WTC11 (cell line): Measurements from ENCODE around the gene FOXRED1. TPM values are rescaled to one million over a fixed set of nuclear protein-coding genes. Genes with fewer than 3 reads are reported as not detected.

Experiments
- ATAC-seq: fragments of 200-7000 bp; cut with Tn5 transposase; 2 replicates; pipeline ENCODE4 v1.10.0; 2021; ENCODE audit warnings: mild to moderate bottlenecking, moderate library complexity
- CTCF ChIA-PET: fragments of 300-600 bp; sonication (Branson Sonifier 250); formaldehyde crosslinking; loops from one replicate; lab custom pipeline; 2021; ENCODE audit warnings: antibody characterized with exemption; lab: Charles Lee
- POLR2A ChIA-PET: fragments of 350-600 bp; sonication (Branson Sonifier 250); formaldehyde crosslinking; loops from one replicate; lab custom pipeline; 2021; ENCODE audit warnings: antibody characterized with exemption; lab: Charles Lee
- DNase-seq: peaks from one replicate; pipeline ENCODE4 v3.0.0; 2021; ENCODE audit warnings: low spot score
- H3K27ac Mint-ChIP-seq: 2 replicates; pipeline ENCODE4 v1.8.0; 2021; ENCODE audit warnings: mixed read lengths
- H3K27me3 Mint-ChIP-seq: 2 replicates; pipeline ENCODE4 v1.8.0; 2021; ENCODE audit warnings: low read depth, mild to moderate bottlenecking, moderate library complexity, mixed read lengths
- H3K36me3 Mint-ChIP-seq: 2 replicates; pipeline ENCODE4 v1.8.0; 2021; ENCODE audit warnings: mixed read lengths
- H3K4me1 Mint-ChIP-seq: 2 replicates; pipeline ENCODE4 v1.8.0; 2022; ENCODE audit warnings: mixed read lengths
- H3K4me3 Mint-ChIP-seq: 2 replicates; pipeline ENCODE4 v1.8.0; 2021; ENCODE audit warnings: mild to moderate bottlenecking, moderate library complexity, mixed read lengths
- H3K9me3 Mint-ChIP-seq: 2 replicates; pipeline ENCODE4 v1.8.0; 2021; ENCODE audit warnings: mixed read lengths
- ESRRA ChIP-seq: sonication (generic); formaldehyde crosslinking; IDR thresholded peaks from 2 replicates; pipeline ENCODE4 v1.8.1; 2022; ENCODE audit warnings: mild to moderate bottlenecking, missing genetic modification reagents, borderline replicate concordance
- ETV6 ChIP-seq: sonication (generic); formaldehyde crosslinking; IDR thresholded peaks from 2 replicates; pipeline ENCODE4 v1.8.1; 2022; ENCODE audit warnings: mild to moderate bottlenecking, missing genetic modification reagents
- GTF2I ChIP-seq: fragments of 250-450 bp; sonication (Bioruptor Pico); conservative IDR thresholded peaks from 2 replicates; pipeline ENCODE4 v1.4.0; 2021; ENCODE audit warnings: mild to moderate bottlenecking
- HMGA2 ChIP-seq: fragments of 250-450 bp; sonication (Bioruptor Pico); IDR thresholded peaks from 2 replicates; pipeline ENCODE4 v1.4.0; 2021; ENCODE audit warnings: mild to moderate bottlenecking, moderate library complexity
- NFE2L1 ChIP-seq: sonication (generic); formaldehyde crosslinking; IDR thresholded peaks from 2 replicates; pipeline ENCODE4 v1.8.1; 2023; ENCODE audit warnings: missing genetic modification reagents
- NFYB ChIP-seq: sonication (generic); formaldehyde crosslinking; conservative IDR thresholded peaks from 2 replicates; pipeline ENCODE4 v1.8.0; 2022; ENCODE audit warnings: low read depth, missing genetic modification reagents
- RELA ChIP-seq: sonication (generic); formaldehyde crosslinking; IDR thresholded peaks from 2 replicates; pipeline ENCODE4 v1.8.1; 2022; ENCODE audit warnings: missing genetic modification reagents, mild to moderate bottlenecking, borderline replicate concordance
- TP53 ChIP-seq: sonication (generic); formaldehyde crosslinking; IDR thresholded peaks from 2 replicates; pipeline ENCODE4 v1.8.1; 2023; ENCODE audit warnings: mild to moderate bottlenecking, missing genetic modification reagents
- ZNF263 ChIP-seq: sonication (generic); formaldehyde crosslinking; IDR thresholded peaks from 2 replicates; pipeline ENCODE4 v1.8.1; 2022; ENCODE audit warnings: low read depth, mild to moderate bottlenecking, moderate library complexity, missing genetic modification reagents
- total RNA-seq: library from RNA; stranded (reverse); gene quantifications from 3 replicates; pipeline ENCODE4 v1.2.3, GENCODE V29; 2021
- TF ChIP-seq, protein P1 (sequence below): fragments of 250-450 bp; sonication (Bioruptor Pico); IDR thresholded peaks from 2 replicates; pipeline ENCODE4 v2.1.2; 2022; ENCODE audit warnings: mild to moderate bottlenecking, moderate library complexity
- TF ChIP-seq, protein P2 (sequence below): sonication (generic); formaldehyde crosslinking; IDR thresholded peaks from 2 replicates; pipeline ENCODE4 v1.8.0; 2022; ENCODE audit warnings: missing genetic modification reagents
- TF ChIP-seq, protein P3 (sequence below): sonication (generic); formaldehyde crosslinking; IDR thresholded peaks from 2 replicates; pipeline ENCODE4 v1.8.1; 2022; ENCODE audit warnings: missing genetic modification reagents, borderline replicate concordance
- TF ChIP-seq, protein P4 (sequence below): sonication (generic); formaldehyde crosslinking; IDR thresholded peaks from 2 replicates; pipeline ENCODE4 v1.8.0; 2023; ENCODE audit warnings: missing genetic modification reagents
- TF ChIP-seq, protein P5 (sequence below): fragments of 200-600 bp; IDR thresholded peaks from 2 replicates; pipeline ENCODE4 v1.8.0; 2022; ENCODE audit warnings: antibody characterized with exemption
- TF ChIP-seq, protein P6 (sequence below): sonication (generic); formaldehyde crosslinking; IDR thresholded peaks from 2 replicates; pipeline ENCODE4 v1.8.0; 2022; ENCODE audit warnings: mild to moderate bottlenecking, missing genetic modification reagents

The FOXRED1 gene
- total RNA-seq, 1 experiment from 2014 or later = 61.9 TPM

DNA sequence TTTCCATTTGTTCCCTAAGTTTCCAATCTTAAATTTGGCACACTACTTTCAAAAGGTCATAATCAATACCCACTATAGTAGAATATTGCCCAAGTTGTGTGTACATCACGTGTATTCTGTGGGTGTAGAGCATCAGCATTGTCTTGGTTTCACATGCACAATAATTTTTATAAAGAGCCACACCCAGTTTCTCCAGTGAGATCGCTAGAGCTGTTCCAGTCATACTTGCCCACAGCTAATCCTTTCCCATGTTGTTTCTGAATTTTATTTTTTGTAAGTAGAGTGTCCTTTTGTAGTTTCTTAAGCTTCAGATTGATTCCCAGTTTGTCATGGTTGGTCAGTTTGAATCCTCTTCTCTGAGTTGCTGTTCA, 43.7 kb upstream of the FOXRED1 start:
- ChIA-PET CTCF (no interaction called here), POLR2A (no interaction called here)
- TF ChIP-seq NFYB (CRISPR knock-in tag) = no peak
- TF ChIP-seq, protein P1, sequence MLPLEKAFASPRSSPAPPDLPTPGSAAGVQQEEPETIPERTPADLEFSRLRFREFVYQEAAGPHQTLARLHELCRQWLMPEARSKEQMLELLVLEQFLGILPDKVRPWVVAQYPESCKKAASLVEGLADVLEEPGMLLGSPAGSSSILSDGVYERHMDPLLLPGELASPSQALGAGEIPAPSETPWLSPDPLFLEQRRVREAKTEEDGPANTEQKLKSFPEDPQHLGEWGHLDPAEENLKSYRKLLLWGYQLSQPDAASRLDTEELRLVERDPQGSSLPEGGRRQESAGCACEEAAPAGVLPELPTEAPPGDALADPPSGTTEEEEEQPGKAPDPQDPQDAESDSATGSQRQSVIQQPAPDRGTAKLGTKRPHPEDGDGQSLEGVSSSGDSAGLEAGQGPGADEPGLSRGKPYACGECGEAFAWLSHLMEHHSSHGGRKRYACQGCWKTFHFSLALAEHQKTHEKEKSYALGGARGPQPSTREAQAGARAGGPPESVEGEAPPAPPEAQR (CRISPR knock-in tag) = no peak
- TF ChIP-seq, protein P2, sequence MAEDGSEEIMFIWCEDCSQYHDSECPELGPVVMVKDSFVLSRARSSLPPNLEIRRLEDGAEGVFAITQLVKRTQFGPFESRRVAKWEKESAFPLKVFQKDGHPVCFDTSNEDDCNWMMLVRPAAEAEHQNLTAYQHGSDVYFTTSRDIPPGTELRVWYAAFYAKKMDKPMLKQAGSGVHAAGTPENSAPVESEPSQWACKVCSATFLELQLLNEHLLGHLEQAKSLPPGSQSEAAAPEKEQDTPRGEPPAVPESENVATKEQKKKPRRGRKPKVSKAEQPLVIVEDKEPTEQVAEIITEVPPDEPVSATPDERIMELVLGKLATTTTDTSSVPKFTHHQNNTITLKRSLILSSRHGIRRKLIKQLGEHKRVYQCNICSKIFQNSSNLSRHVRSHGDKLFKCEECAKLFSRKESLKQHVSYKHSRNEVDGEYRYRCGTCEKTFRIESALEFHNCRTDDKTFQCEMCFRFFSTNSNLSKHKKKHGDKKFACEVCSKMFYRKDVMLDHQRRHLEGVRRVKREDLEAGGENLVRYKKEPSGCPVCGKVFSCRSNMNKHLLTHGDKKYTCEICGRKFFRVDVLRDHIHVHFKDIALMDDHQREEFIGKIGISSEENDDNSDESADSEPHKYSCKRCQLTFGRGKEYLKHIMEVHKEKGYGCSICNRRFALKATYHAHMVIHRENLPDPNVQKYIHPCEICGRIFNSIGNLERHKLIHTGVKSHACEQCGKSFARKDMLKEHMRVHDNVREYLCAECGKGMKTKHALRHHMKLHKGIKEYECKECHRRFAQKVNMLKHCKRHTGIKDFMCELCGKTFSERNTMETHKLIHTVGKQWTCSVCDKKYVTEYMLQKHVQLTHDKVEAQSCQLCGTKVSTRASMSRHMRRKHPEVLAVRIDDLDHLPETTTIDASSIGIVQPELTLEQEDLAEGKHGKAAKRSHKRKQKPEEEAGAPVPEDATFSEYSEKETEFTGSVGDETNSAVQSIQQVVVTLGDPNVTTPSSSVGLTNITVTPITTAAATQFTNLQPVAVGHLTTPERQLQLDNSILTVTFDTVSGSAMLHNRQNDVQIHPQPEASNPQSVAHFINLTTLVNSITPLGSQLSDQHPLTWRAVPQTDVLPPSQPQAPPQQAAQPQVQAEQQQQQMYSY (CRISPR knock-in tag) = no peak
- TF ChIP-seq, protein P3, sequence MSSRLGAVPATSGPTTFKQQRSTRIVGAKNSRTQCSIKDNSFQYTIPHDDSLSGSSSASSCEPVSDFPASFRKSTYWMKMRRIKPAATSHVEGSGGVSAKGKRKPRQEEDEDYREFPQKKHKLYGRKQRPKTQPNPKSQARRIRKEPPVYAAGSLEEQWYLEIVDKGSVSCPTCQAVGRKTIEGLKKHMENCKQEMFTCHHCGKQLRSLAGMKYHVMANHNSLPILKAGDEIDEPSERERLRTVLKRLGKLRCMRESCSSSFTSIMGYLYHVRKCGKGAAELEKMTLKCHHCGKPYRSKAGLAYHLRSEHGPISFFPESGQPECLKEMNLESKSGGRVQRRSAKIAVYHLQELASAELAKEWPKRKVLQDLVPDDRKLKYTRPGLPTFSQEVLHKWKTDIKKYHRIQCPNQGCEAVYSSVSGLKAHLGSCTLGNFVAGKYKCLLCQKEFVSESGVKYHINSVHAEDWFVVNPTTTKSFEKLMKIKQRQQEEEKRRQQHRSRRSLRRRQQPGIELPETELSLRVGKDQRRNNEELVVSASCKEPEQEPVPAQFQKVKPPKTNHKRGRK (CRISPR knock-in tag) = no peak
- TF ChIP-seq RELA (CRISPR knock-in tag) = no peak
- no peak for TF ChIP-seq NFE2L1 (CRISPR knock-in tag)
- no peak for TF ChIP-seq HMGA2 (CRISPR knock-in tag)
- TF ChIP-seq, protein P4, sequence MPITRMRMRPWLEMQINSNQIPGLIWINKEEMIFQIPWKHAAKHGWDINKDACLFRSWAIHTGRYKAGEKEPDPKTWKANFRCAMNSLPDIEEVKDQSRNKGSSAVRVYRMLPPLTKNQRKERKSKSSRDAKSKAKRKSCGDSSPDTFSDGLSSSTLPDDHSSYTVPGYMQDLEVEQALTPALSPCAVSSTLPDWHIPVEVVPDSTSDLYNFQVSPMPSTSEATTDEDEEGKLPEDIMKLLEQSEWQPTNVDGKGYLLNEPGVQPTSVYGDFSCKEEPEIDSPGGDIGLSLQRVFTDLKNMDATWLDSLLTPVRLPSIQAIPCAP (CRISPR knock-in tag) = no peak
- TF ChIP-seq ESRRA (CRISPR knock-in tag) = no peak
- TF ChIP-seq ZNF263 = no peak
- no peak for TF ChIP-seq GTF2I (CRISPR knock-in tag)
- TF ChIP-seq ETV6 (CRISPR knock-in tag) = no peak
- TF ChIP-seq, protein P5, sequence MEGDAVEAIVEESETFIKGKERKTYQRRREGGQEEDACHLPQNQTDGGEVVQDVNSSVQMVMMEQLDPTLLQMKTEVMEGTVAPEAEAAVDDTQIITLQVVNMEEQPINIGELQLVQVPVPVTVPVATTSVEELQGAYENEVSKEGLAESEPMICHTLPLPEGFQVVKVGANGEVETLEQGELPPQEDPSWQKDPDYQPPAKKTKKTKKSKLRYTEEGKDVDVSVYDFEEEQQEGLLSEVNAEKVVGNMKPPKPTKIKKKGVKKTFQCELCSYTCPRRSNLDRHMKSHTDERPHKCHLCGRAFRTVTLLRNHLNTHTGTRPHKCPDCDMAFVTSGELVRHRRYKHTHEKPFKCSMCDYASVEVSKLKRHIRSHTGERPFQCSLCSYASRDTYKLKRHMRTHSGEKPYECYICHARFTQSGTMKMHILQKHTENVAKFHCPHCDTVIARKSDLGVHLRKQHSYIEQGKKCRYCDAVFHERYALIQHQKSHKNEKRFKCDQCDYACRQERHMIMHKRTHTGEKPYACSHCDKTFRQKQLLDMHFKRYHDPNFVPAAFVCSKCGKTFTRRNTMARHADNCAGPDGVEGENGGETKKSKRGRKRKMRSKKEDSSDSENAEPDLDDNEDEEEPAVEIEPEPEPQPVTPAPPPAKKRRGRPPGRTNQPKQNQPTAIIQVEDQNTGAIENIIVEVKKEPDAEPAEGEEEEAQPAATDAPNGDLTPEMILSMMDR = no peak
- Mint-ChIP-seq H3K27ac (no peak overlapping the region; the same call in 1 of the 2 replicates), H3K9me3 (peaks cover 13% of the 10 kb centered on the region), H3K4me1 (no peaks in the 10 kb centered on the region), H3K36me3 (peaks cover 18% of the 10 kb centered on the region), H3K4me3 (no peak overlapping the region), H3K27me3 (no peaks in the 10 kb centered on the region)
- no peak for ATAC-seq
- DNase-seq = no peak

DNA sequence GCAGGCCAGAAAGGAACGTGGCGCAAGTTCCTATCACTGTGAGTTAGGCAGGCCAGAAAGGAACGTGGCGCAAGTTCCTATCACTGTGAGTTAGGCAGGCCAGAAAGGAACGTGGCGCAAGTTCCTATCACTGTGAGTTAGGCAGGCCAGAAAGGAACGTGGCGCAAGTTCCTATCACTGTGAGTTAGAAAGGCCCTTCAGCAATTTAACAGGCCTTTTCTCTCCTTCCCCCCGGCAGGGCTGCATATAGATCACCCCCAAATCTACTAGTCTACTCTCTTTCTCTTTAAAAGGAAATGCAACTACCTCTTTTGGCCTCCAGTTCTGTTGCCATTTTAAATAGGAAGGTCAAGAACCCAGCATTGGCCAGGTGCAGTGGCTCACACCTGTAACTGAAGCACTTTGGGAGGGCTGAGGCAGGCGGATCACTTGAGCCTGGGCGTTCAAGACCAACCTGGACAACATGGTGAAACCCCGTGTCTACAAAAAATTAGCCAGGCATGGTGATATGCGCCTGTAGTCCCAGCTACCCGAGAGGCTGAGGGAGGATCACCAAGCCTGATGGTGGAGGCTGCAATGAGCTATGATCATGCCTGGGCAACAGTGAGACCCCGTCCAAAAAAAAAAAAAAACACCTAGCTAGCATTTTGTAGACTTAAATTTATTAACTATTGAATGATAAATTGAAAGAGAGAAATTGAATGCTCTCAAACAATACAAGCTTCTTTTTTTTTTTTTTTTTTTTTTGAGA, 42.4 kb upstream of the FOXRED1 start:
- DNase-seq (no peak), ATAC-seq (no peak)
- H3K27ac Mint-ChIP-seq = no peak overlapping the region
- CTCF ChIA-PET = interaction anchor here (0.7 kb wide), 1 partner anchor 9 kb away, joined by 4 read pairs; no protein-coding TSS in a partner anchor
- TF ChIP-seq TP53 (CRISPR knock-in tag) = no peak
- TF ChIP-seq, protein P6, sequence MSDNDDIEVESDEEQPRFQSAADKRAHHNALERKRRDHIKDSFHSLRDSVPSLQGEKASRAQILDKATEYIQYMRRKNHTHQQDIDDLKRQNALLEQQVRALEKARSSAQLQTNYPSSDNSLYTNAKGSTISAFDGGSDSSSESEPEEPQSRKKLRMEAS (CRISPR knock-in tag) = no peak
- POLR2A ChIA-PET = no interaction called here
- H3K27me3 Mint-ChIP-seq = no peaks in the 10 kb centered on the region
- no peak overlapping the region for H3K4me3 Mint-ChIP-seq
- peaks cover 13% of the 10 kb centered on the region for H3K9me3 Mint-ChIP-seq
- H3K4me1 Mint-ChIP-seq = no peaks in the 10 kb centered on the region
- peaks cover 18% of the 10 kb centered on the region for H3K36me3 Mint-ChIP-seq
